ENCODE measurements around the gene P2RY13.

P2RY13 gene

DNA sequence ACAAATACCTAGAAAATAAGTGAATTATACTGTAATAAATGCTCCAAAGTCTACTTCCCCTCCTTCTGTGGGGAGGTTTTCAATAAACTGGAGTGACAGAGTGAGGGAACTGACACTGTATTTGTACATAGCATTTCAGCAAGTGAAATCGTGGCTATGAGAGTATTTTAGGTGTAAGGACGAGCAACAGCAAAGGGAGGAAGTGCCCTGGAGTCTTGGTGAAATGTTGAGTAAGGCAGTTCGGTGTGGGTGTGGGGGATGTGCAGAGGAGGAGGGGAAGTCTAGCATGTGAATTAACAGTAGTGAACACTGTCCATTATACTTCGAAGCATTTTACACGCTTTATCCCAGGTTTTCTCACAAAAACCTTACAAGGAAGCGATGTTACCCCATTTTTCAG is 18.1 kb upstream of the P2RY13 start:
- DNase-seq (ENCODE audit: insufficient read length), result no peak
- FAIRE-seq, result no peak
- TF ChIP-seq POLR2A (IDR thresholded peaks at IDR 0.05; ENCODE audit: low read depth, low read length) (no peak), TAF1 (IDR thresholded peaks at IDR 0.05; ENCODE audit: borderline replicate concordance, low read depth, low read length) (no peak), POLR2AphosphoS5 (IDR thresholded peaks at IDR 0.05; ENCODE audit: low read depth, low read length) (no peak)

DNA sequence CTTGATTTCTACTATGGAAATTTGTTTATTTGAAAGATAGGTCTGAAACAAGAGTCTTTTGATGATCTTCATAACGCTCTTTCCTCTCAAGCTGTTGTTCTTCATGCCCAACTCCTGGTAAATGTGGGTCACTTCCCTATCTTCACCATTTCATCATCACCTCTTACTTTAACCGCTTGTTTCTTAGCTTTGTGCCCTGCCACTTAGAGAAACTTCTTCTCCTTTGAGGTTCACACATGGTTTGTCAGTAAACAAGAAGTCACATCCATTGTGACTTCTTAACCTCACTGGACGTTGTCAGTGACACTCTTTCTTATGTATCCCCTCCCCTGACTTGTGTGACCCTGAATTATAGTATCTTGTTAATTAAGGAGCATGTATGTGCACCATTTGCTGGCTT is 16.9 kb upstream of the P2RY13 start:
- DNase-seq (ENCODE audit: insufficient read length), result no peak
- no peak for FAIRE-seq

DNA sequence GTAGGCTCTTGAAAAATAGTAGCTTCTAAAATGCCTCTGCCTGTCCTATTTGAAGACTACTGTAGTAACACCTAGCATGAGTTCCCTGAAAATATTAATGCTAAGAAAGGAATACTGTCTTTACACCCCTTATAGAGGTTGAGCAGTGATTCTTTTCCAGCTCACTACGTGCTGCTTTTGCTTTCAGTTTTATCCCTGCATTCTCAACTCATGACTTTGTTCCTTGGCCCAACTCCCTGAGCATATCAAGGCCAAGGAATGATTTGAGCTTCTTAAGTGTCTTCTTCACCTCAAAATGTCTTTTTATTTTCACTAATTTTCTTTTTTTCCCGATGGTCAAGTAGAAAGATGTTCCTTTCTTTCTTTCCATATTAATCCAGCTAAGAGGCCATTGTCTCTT is 16.5 kb upstream of the P2RY13 start:
- FAIRE-seq (peak; percentile 30), DNase-seq (ENCODE audit: insufficient read length) (no peak)
- no peak for TF ChIP-seq POLR2A (IDR thresholded peaks at IDR 0.05; ENCODE audit: low read depth, low read length)
- TF ChIP-seq POLR2AphosphoS5 (IDR thresholded peaks at IDR 0.05; ENCODE audit: low read depth, low read length), result no peak
- no peak for TF ChIP-seq TAF1 (IDR thresholded peaks at IDR 0.05; ENCODE audit: borderline replicate concordance, low read depth, low read length)

More for the DNA sequence above, 16.9 kb upstream of the P2RY13 start:
- TF ChIP-seq TAF1 (IDR thresholded peaks at IDR 0.05; ENCODE audit: borderline replicate concordance, low read depth, low read length), result no peak
- TF ChIP-seq POLR2A (IDR thresholded peaks at IDR 0.05; ENCODE audit: low read depth, low read length), result no peak
- TF ChIP-seq POLR2AphosphoS5 (IDR thresholded peaks at IDR 0.05; ENCODE audit: low read depth, low read length), result no peak

DNA sequence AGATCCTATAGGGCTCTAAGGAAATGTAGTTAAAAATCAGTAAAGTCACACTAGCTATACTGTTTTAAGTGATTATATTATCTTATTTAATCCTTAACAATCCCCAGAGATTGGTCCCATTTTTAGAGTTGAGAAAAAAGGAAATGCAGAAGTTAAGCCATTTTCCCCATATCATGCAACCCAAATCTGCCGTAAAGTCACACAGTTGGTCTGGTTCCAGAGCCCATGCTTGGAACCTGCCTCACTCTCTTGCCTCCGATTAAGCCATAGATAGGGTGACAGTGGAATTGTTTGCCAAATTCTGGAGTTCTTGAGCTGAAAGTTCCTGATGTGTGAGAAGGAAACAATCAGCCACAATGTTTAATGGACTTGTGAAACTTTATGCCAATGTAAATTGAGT is 2.3 kb upstream of the P2RY13 start:
- no peak for TF ChIP-seq POLR2A (IDR thresholded peaks at IDR 0.05; ENCODE audit: low read depth, low read length)
- TF ChIP-seq POLR2AphosphoS5 (IDR thresholded peaks at IDR 0.05; ENCODE audit: low read depth, low read length), result no peak
- TF ChIP-seq TAF1 (IDR thresholded peaks at IDR 0.05; ENCODE audit: borderline replicate concordance, low read depth, low read length), result no peak
- DNase-seq (ENCODE audit: insufficient read length) (no peak), FAIRE-seq (no peak)

DNA sequence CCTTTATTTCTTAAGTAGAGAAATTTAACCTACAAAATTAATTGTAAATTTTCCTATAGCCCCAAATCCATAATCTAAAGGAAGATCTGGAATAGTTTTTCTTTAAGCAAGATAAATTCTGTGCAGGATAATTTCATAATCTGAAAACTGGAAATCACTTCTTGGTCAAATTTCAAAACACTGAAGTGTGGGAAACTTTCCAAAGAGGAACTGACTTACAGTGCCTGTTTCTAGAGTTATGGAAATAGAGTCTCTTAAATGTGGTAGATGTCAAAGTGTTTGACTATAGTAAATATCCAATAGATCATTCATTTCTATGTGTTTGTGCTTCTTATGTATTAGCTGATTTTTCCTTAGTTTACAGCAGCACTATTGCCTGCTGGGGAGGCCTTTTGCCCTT is 1.6 kb upstream of the P2RY13 start:
- no peak for DNase-seq (ENCODE audit: insufficient read length)
- FAIRE-seq, result no peak
- no peak for TF ChIP-seq TAF1 (IDR thresholded peaks at IDR 0.05; ENCODE audit: borderline replicate concordance, low read depth, low read length)
- TF ChIP-seq POLR2A (IDR thresholded peaks at IDR 0.05; ENCODE audit: low read depth, low read length), result no peak
- TF ChIP-seq POLR2AphosphoS5 (IDR thresholded peaks at IDR 0.05; ENCODE audit: low read depth, low read length), result no peak

DNA sequence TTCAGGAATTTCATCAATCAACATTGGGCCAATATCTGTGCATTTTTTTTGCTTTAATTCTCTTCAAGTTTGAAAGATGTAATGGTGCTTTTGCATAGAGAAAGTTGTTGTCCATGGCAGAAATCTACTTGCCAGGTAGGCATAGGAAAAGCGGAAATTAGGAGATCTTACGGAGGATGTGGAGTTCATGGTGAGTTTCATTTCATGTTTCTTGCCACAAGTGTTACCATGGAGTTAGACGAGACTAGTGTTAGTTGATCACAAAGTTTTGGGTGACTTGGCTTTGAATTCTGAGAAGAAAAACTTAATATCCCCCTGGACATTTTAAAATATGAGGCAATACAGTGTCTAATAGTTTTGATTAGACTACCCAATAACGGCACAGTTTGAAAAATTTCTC is 1.0 kb upstream of the P2RY13 start:
- FAIRE-seq (no peak), DNase-seq (ENCODE audit: insufficient read length) (no peak)
- TF ChIP-seq TAF1 (IDR thresholded peaks at IDR 0.05; ENCODE audit: borderline replicate concordance, low read depth, low read length) (no peak), POLR2A (IDR thresholded peaks at IDR 0.05; ENCODE audit: low read depth, low read length) (no peak), POLR2AphosphoS5 (IDR thresholded peaks at IDR 0.05; ENCODE audit: low read depth, low read length) (no peak)

DNA sequence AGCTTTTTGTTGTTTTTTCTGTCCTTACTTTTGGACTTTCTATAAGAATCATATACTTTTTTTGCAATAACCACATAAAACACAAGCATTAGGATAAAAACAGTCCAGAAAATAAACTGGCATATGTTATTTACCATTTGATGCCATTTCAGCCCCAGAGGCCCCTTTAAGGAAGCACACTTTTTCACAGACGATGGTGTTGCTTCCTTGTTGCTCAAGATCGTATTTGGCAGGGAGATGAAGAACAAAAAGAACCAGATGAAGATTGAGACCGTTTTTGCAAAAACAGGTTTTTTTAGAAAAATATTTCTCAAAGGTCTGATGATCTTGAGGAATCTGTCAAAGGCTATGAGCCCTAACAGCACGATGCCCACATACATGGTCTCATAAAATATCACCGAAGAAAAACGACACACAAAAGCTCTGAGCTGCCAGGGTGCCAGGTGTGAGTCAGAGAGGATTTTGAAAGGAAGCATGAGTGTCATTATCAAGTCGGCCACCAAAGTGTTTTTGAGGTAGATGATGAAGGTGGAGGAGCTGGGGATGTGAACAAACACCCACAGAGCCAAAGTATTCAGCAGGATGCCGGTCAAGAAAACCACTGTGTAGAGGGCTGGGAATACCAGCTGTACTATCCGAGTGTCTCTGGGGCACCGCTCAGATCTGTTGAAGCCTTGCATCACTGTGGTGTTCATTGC is 902 bp downstream of the P2RY13 start:
- FAIRE-seq (peak; percentile 33), DNase-seq (ENCODE audit: insufficient read length) (no peak)
- TF ChIP-seq POLR2AphosphoS5 (IDR thresholded peaks at IDR 0.05; ENCODE audit: low read depth, low read length), result no peak
- TF ChIP-seq TAF1 (IDR thresholded peaks at IDR 0.05; ENCODE audit: borderline replicate concordance, low read depth, low read length), result no peak
- no peak for TF ChIP-seq POLR2A (IDR thresholded peaks at IDR 0.05; ENCODE audit: low read depth, low read length)

DNA sequence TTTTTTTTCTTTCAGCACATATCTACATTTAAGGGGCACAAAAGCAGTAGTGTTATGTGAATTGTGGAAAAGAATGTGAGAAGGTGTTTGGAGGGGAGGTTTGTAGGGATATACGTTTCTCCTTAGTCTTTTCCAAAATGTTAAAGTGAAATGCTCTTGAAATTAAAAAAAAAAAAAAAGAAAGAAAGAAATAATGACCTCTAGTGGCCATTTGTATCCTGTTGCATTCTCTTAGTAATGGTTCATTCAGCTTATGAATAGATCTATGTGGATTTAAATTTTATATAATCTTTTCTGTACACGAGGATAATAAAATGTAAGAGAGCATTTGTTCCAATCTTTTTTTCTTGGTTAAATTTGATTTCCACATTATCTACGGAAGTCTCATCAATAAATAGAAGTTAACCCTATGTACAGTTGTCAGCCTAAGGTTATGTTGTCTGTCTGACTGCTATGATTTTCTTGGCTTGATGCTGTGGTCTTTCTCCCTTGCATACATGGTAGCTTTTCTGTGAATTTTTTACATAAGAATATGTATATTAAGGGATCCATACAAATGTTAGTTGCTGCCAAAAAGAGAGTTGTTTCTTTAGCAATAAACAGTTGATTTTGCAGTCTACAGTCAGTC is 1.7 kb downstream of the P2RY13 start:
- DNase-seq (ENCODE audit: insufficient read length), result no peak
- TF ChIP-seq TAF1 (IDR thresholded peaks at IDR 0.05; ENCODE audit: borderline replicate concordance, low read depth, low read length) (no peak), POLR2A (IDR thresholded peaks at IDR 0.05; ENCODE audit: low read depth, low read length) (no peak)
- no peak for FAIRE-seq

DNA sequence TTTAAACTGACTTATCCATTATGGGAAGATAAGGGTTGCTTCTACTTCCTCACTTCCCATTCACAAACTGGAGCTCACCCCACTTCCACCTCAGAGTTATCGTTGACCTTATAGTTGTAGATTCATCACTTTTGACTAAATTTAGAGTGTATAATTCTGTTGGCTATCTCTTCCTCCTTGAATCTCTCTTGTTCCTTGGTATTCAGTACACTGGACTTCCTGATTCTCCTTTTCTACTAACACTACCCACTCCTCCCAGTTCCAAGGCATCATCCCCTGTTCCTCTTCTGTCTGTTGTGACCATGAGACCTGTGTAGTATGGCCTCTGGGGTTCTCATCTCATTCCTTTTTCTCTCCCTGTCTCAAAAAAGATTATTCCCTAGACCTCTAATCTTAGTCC is 6.8 kb downstream of the P2RY13 start:
- no peak for FAIRE-seq
- TF ChIP-seq POLR2AphosphoS5 (IDR thresholded peaks at IDR 0.05; ENCODE audit: low read depth, low read length) (no peak), POLR2A (IDR thresholded peaks at IDR 0.05; ENCODE audit: low read depth, low read length) (no peak), TAF1 (IDR thresholded peaks at IDR 0.05; ENCODE audit: borderline replicate concordance, low read depth, low read length) (no peak)
- no peak for DNase-seq (ENCODE audit: insufficient read length)

DNA sequence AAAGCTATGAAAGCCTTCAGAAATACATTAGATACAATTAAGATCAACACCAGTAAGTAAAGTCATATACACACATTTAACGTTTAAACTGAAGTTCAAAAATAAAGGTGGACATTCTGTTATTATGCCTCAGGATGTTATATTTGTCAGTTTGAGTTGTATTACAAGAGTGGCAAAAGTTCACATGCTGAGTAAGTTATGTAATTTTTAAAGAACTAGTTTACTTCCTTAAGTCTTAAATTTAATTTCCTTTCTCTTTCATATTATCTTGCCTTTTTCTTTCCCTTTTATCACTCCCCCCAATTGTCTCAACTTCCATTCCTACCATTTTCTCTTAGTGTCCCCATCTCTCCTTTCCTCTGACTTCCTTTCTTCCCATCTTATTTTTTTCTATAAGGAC is 7.8 kb downstream of the P2RY13 start:
- DNase-seq (ENCODE audit: insufficient read length) (no peak), FAIRE-seq (peak; percentile 5)
- TF ChIP-seq POLR2A (IDR thresholded peaks at IDR 0.05; ENCODE audit: low read depth, low read length) (no peak), TAF1 (IDR thresholded peaks at IDR 0.05; ENCODE audit: borderline replicate concordance, low read depth, low read length) (no peak)

DNA sequence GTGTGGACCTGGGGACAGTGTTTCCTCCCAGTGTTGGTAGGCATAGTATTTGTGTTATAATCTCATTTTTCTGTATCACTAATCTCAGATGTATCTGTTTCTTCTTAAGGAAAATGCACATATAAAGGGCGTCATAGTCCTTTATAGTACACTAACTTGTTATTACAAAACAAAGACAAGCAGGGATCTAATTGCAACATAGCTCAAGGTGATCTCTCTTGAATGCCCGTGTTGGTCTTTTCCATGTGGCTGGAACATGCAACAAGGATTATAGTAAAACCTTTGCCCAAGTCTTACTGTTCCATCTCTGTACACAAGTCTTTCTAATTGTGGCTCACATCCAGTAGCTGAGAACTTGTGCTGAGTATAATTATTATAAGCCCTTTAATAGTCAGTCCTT is 9.2 kb downstream of the P2RY13 start:
- no peak for DNase-seq (ENCODE audit: insufficient read length)
- no peak for FAIRE-seq
- no peak for TF ChIP-seq TAF1 (IDR thresholded peaks at IDR 0.05; ENCODE audit: borderline replicate concordance, low read depth, low read length)
- no peak for TF ChIP-seq POLR2AphosphoS5 (IDR thresholded peaks at IDR 0.05; ENCODE audit: low read depth, low read length)
- TF ChIP-seq POLR2A (IDR thresholded peaks at IDR 0.05; ENCODE audit: low read depth, low read length), result no peak

DNA sequence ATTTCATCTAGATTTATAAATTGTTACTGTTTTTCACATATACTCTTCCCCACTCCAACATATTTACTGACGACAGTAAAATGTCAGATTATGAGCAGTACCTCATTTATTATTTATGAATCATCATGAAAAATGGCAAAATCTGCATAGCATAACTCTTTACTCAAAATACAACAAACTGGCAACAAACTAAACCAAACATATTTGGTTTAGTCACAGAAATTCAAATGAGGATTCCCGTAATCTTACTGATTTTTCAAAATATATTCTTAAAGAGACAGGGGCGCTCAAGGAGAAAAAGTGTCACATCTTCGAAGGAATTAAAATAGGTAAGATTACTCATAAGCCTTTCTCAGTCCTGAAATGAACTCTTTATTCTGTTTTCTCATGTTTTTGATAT is 9.7 kb downstream of the P2RY13 start:
- TF ChIP-seq POLR2A (IDR thresholded peaks at IDR 0.05; ENCODE audit: low read depth, low read length) (no peak), POLR2AphosphoS5 (IDR thresholded peaks at IDR 0.05; ENCODE audit: low read depth, low read length) (no peak), TAF1 (IDR thresholded peaks at IDR 0.05; ENCODE audit: borderline replicate concordance, low read depth, low read length) (no peak)
- no peak for DNase-seq (ENCODE audit: insufficient read length)
- FAIRE-seq, result no peak
